ENCODE data around the gene WDR90. TPM values are rescaled to one million over a fixed set of nuclear protein-coding genes. Genes with fewer than 3 reads are reported as not detected.

The WDR90 gene
- total and polyA plus RNA-seq, 2 of the 13 experiments (the other 11 are each of a cell fraction or from before 2014, with no cell fraction given), result 14.9 to 28.9 TPM

GRCh38 chr16:636206-637080 lies 12.7 kb upstream of the WDR90 start, which contains the start of gene METTL26 (continued):
- TF ChIP-seq AKNA (CRISPR knock-in tag; IDR thresholded peaks at IDR 0.05; ENCODE audit: borderline replicate concordance) (no peak), RFXAP (CRISPR knock-in tag; IDR thresholded peaks at IDR 0.05; ENCODE audit: borderline replicate concordance) (no peak; the same call in 1 of the 2 replicates), GABPA (IDR thresholded peaks at IDR 0.05; ENCODE audit: low read depth, low read length) (peak; percentile 54; the same call in 1 of the 2 replicates), GABPA (CRISPR knock-in tag; IDR thresholded peaks at IDR 0.05; ENCODE audit: low read depth) (peak; percentile 78), KDM5A (IDR thresholded peaks at IDR 0.05; ENCODE audit: borderline replicate concordance, low read length) (peak; percentile 30; the same call in 1 of the 2 replicates), SMAD9 (CRISPR knock-in tag; IDR thresholded peaks at IDR 0.05) (no peak), NFAT5 (CRISPR knock-in tag; IDR thresholded peaks at IDR 0.05) (no peak), ZNF280B (CRISPR knock-in tag; IDR thresholded peaks at IDR 0.05; ENCODE audit: borderline replicate concordance) (no peak), PAX8 (CRISPR knock-in tag; IDR thresholded peaks at IDR 0.05; ENCODE audit: borderline replicate concordance) (peak; percentile 77; the same call in 1 of the 2 replicates), ZBED4 (CRISPR knock-in tag; IDR thresholded peaks at IDR 0.05; ENCODE audit: borderline replicate concordance) (no peak; the same call in 1 of the 2 replicates), FOXA3 (CRISPR knock-in tag; IDR thresholded peaks at IDR 0.05) (peak; percentile 50)
